Measurements from ENCODE around the gene TMEM117.
"Not testable (repeated sequence)": the region's sequence is repeated elsewhere in the genome, so short reads cannot be mapped to it uniquely, and the experiment has no call there.

The TMEM117 gene

DNA sequence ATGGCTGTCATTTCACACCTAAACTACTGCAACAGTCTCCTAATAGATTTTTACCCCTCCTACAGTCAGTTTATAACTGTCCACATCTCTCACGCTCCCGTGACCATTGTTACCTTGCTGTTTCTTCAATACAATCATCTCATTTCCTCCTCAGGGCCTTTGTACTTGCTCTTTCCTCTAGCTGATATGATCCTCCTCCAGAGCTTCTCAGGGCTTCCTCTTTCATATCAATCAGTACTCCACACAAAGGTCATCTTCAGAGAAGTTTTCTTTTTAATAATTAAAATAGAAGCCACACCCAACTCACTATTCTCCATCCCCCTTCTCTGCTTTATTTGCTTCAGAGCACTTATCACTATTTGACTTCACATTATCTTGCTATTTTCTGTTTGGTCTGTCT, 532.0 kb downstream of the TMEM117 start:
- Histone ChIP-seq H3K36me3 (no peaks in the 10 kb centered on the region), H3K4me3 (no peak overlapping the region), H3K27me3 (no peaks in the 10 kb centered on the region), H3K4me1 (no peaks in the 10 kb centered on the region), H3K4me2 (no peak overlapping the region), H3K9me3 (no peaks in the 10 kb centered on the region), H3K9ac (no peak overlapping the region), H3K27ac (no peak overlapping the region), H4K20me1 (no peaks in the 10 kb centered on the region)
- no peak for TF ChIP-seq Cebpa-rat (IDR thresholded peaks at IDR 0.05)

DNA sequence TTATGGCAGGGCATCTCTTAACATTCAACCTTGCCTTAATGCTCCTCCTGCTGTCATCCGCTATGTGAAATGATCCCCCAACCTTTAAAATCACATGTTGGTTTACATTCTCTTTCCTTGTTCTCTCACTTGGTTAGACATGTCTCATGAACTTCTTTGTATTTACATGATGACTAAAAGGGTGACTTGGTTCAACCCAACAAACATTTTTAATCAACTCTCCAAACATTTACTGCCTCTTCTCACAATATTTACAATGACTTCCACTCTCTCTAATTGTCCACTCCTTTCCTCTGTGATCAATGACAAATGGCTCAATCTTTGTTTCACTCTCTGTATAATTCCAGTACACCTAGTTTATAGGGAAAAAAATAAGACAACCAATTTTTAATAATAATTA, 534.1 kb downstream of the TMEM117 start:
- H3K27me3 ChIP-seq, result no peaks in the 10 kb centered on the region
- TF ChIP-seq Cebpa-rat (IDR thresholded peaks at IDR 0.05), result no peak
- H3K4me2 ChIP-seq, result no peak overlapping the region
- no peak overlapping the region for H3K27ac ChIP-seq
- no peaks in the 10 kb centered on the region for H3K4me1 ChIP-seq
- no peaks in the 10 kb centered on the region for H4K20me1 ChIP-seq
- H3K4me3 ChIP-seq, result no peak overlapping the region
- H3K9me3 ChIP-seq, result no peaks in the 10 kb centered on the region
- H3K36me3 ChIP-seq, result no peaks in the 10 kb centered on the region
- H3K9ac ChIP-seq, result no peak overlapping the region

DNA sequence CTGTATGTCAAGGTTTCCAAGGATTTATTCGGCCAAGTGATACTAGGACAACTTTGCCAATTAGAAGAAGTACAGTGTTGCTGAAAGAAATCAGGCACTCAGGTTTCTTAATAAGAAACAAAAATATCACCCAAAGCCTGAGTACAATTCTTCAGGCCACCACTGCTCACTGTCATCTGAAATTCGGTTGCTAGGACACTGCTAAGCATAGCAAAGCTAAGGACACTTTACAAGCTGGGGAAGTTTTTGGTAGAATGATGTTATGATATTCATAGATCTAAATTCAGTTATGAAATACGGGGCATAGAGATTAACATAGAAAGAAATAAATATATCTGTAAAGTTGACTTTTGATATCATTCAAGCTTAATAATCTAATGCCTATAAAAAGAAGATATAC, 535.1 kb downstream of the TMEM117 start:
- no peak overlapping the region for H3K4me2 ChIP-seq
- no peaks in the 10 kb centered on the region for H3K27me3 ChIP-seq
- peaks cover 5% of the 10 kb centered on the region; the same call in 1 of the 2 replicates for H3K4me1 ChIP-seq
- no peak overlapping the region for H3K9ac ChIP-seq
- H4K20me1 ChIP-seq, result no peaks in the 10 kb centered on the region
- H3K4me3 ChIP-seq, result no peak overlapping the region
- no peaks in the 10 kb centered on the region for H3K36me3 ChIP-seq
- no peak overlapping the region for H3K27ac ChIP-seq
- H3K9me3 ChIP-seq, result no peaks in the 10 kb centered on the region
- TF ChIP-seq Cebpa-rat (IDR thresholded peaks at IDR 0.05), result no peak

- H3K27ac ChIP-seq, result no peak overlapping the region
Measured at GRCh38 chr12:44372259-44372658, 536.4 kb downstream of the TMEM117 start.

DNA sequence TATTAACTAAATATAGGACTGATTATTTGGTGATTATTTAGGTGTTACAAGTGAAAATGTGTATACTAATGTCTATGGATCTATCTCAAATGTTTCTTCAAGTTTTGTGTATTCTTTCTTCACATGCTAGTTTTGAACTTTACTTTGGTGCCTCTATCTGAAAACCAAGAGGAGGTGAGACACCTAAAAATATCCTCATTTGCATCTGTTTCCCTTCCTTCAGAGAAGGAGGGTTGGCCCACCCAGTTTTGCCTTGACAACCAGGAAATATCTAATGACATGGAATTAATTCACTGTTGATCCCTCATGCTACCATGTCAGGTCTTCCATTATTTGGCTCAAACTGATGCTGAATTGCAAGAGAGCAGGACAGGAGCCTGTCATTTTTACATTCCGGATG, 539.8 kb downstream of the TMEM117 start:
- Histone ChIP-seq H4K20me1 (no peaks in the 10 kb centered on the region), H3K4me2 (no peak overlapping the region; the same call in 1 of the 2 replicates), H3K4me1 (peaks cover 5% of the 10 kb centered on the region; the same call in 1 of the 2 replicates), H3K36me3 (no peaks in the 10 kb centered on the region), H3K9ac (no peak overlapping the region), H3K27ac (no peak overlapping the region), H3K27me3 (no peaks in the 10 kb centered on the region), H3K9me3 (no peaks in the 10 kb centered on the region), H3K4me3 (no peak overlapping the region)
- TF ChIP-seq Cebpa-rat (IDR thresholded peaks at IDR 0.05), result no peak

More at GRCh38 chr12:44372259-44372658, 536.4 kb downstream of the TMEM117 start:
- H3K4me2 ChIP-seq, result no peak overlapping the region
- TF ChIP-seq Cebpa-rat (IDR thresholded peaks at IDR 0.05), result no peak
- no peak overlapping the region for H3K9ac ChIP-seq
- H3K27me3 ChIP-seq, result no peaks in the 10 kb centered on the region
- peaks cover 5% of the 10 kb centered on the region; the same call in 1 of the 2 replicates for H3K4me1 ChIP-seq
- no peaks in the 10 kb centered on the region for H4K20me1 ChIP-seq
- no peaks in the 10 kb centered on the region for H3K36me3 ChIP-seq
- H3K9me3 ChIP-seq, result no peaks in the 10 kb centered on the region
- no peak overlapping the region for H3K4me3 ChIP-seq

GRCh38 chr12:44377443-44378187, 541.7 kb downstream of the TMEM117 start:
- no peak for TF ChIP-seq Cebpa-rat (IDR thresholded peaks at IDR 0.05)
- H3K27ac ChIP-seq, result no peak overlapping the region

DNA sequence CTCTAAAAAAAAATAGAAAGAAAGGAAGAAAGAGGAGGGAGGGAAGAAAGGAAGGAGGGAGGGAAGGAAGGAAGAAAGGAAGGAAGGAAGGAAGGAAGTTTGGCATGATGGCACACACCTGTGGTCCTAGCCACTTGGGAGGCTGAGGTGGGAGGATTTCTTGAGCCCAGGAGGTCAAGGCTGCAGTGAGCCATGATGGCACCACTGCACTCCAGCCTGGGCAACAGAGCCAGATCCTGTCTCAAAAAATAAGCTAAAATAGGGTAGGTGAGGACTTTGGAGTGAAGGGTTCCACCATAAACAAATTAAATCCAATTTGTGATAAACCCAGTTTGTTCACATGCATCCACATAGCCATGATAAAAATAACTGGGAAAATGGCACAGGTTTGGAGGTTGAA, 543.2 kb downstream of the TMEM117 start:
- H4K20me1 ChIP-seq, H3K27ac ChIP-seq, H3K9me3 ChIP-seq, H3K4me3 ChIP-seq, H3K36me3 ChIP-seq, H3K27me3 ChIP-seq, H3K9ac ChIP-seq, H3K4me2 ChIP-seq: not testable (repeated sequence)
- peaks cover 13% of the 10 kb centered on the region for H3K4me1 ChIP-seq

More at GRCh38 chr12:44377443-44378187, 541.7 kb downstream of the TMEM117 start:
- Histone ChIP-seq H3K9ac (no peak overlapping the region), H3K9me3 (no peaks in the 10 kb centered on the region), H3K27me3 (no peaks in the 10 kb centered on the region), H3K4me2 (no peak overlapping the region), H4K20me1 (no peaks in the 10 kb centered on the region), H3K4me3 (no peak overlapping the region), H3K4me1 (peaks cover 13% of the 10 kb centered on the region), H3K36me3 (no peaks in the 10 kb centered on the region)

GRCh38 chr12:44379831-44380230, 544.0 kb downstream of the TMEM117 start:
- Histone ChIP-seq H4K20me1 (no peaks in the 10 kb centered on the region), H3K4me3 (no peak overlapping the region), H3K4me2 (no peak overlapping the region), H3K36me3 (no peaks in the 10 kb centered on the region), H3K9me3 (no peaks in the 10 kb centered on the region), H3K9ac (no peak overlapping the region), H3K27me3 (no peaks in the 10 kb centered on the region), H3K27ac (no peak overlapping the region), H3K4me1 (peaks cover 13% of the 10 kb centered on the region)
- TF ChIP-seq Cebpa-rat (IDR thresholded peaks at IDR 0.05), result no peak

DNA sequence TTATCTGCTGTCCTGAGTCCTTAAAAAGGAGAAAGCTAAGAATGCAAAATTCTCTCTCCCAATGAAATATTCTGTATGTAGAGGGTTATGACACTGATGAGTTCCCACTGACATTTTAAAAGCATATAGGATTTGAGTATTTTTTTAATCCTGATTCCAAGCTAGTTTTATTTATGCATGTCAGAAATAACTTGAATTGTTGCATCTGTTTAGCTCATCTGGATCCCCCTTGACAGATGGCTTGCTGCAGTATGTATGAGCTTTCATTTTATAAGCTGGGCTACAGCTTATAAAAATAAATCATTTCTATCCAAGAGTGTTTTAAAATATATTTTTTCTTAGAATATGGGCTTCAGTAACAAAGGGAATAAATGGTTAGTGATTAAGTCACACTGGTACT, 545.0 kb downstream of the TMEM117 start:
- Histone ChIP-seq H3K4me3 (no peak overlapping the region), H3K4me1 (peaks cover 9% of the 10 kb centered on the region), H3K4me2 (no peak overlapping the region), H3K27me3 (no peaks in the 10 kb centered on the region), H3K9me3 (no peaks in the 10 kb centered on the region), H3K27ac (no peak overlapping the region), H4K20me1 (no peaks in the 10 kb centered on the region), H3K36me3 (no peaks in the 10 kb centered on the region), H3K9ac (no peak overlapping the region)
- TF ChIP-seq Cebpa-rat (IDR thresholded peaks at IDR 0.05), result no peak

DNA sequence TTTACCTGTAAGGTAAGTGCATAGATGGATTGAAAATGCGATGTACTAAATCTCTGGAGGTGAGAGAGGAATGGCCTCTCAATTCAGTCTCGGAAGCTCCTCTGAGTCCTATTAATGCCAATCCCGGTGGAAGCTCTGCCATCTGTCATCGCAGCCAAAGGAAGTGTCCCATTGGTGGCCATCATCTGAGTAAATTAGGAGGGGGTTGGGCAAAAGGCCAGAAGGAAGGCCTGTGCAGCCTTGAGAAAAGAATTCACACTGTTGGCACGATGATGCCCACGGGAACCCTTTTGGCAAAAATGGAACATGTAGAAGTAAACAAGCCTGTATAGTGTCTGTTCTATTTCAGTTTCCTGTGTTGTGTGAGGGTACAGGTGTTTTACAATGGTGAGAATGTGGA, 545.5 kb downstream of the TMEM117 start:
- Histone ChIP-seq H3K36me3 (no peaks in the 10 kb centered on the region), H3K27ac (no peak overlapping the region), H3K4me1 (peaks cover 8% of the 10 kb centered on the region), H3K27me3 (no peaks in the 10 kb centered on the region), H4K20me1 (no peaks in the 10 kb centered on the region), H3K9me3 (no peaks in the 10 kb centered on the region), H3K9ac (no peak overlapping the region), H3K4me3 (no peak overlapping the region), H3K4me2 (no peak overlapping the region)
- TF ChIP-seq Cebpa-rat (IDR thresholded peaks at IDR 0.05), result no peak

GRCh38 chr12:44384136-44384535, 548.3 kb downstream of the TMEM117 start:
- Histone ChIP-seq H3K36me3 (no peaks in the 10 kb centered on the region), H3K4me2 (no peak overlapping the region), H3K27ac (no peak overlapping the region), H3K9me3 (no peaks in the 10 kb centered on the region), H3K4me3 (no peak overlapping the region), H4K20me1 (no peaks in the 10 kb centered on the region), H3K27me3 (no peaks in the 10 kb centered on the region), H3K9ac (no peak overlapping the region), H3K4me1 (peaks cover 8% of the 10 kb centered on the region)
- no peak for TF ChIP-seq Cebpa-rat (IDR thresholded peaks at IDR 0.05)

All from BLaER1 (cell line).